Measurements from ENCODE around the gene DNER.

The DNER gene

GRCh38 chr2:229703909-229704630 lies 10.3 kb downstream of the DNER start:
- Histone ChIP-seq H3K36me3 (ENCODE audit: insufficient read depth, low read length) (no peaks in the 10 kb centered on the region), H3K9me3 (ENCODE audit: insufficient read depth, low read depth, low read length) (no peaks in the 10 kb centered on the region), H3K79me2 (ENCODE audit: insufficient read depth, low read length) (no peaks in the 10 kb centered on the region)

GRCh38 chr2:229701716-229702115 lies 12.6 kb downstream of the DNER start:
- H3K4me1 ChIP-seq (ENCODE audit: insufficient read depth, low read length, poor library complexity, severe bottlenecking), result no peaks in the 10 kb centered on the region
- H3K27me3 ChIP-seq (ENCODE audit: insufficient read depth, low read length, poor library complexity, severe bottlenecking), result no peaks in the 10 kb centered on the region
- H3F3A ChIP-seq (ENCODE audit: low read depth), result no peaks in the 10 kb centered on the region
- no peaks in the 10 kb centered on the region for H3K9me3 ChIP-seq (ENCODE audit: insufficient read depth, low read depth, low read length)
- no peaks in the 10 kb centered on the region for H4K20me1 ChIP-seq (ENCODE audit: insufficient read depth, low read length, poor library complexity, severe bottlenecking)
- H3K4me2 ChIP-seq (ENCODE audit: low read depth, low read length, poor library complexity, severe bottlenecking), result no peak overlapping the region
- H3K9me2 ChIP-seq (replicated peaks; ENCODE audit: low read depth, low read length), result no peaks in the 10 kb centered on the region
- H3K4me3 ChIP-seq (ENCODE audit: low read length, poor library complexity, severe bottlenecking), result no peak overlapping the region
- no peak overlapping the region for H3K9ac ChIP-seq (ENCODE audit: low read depth, low read length, poor library complexity, severe bottlenecking)
- H2AFZ ChIP-seq (ENCODE audit: low read length), result no peak overlapping the region
- no peaks in the 10 kb centered on the region for H3K79me2 ChIP-seq (ENCODE audit: insufficient read depth, low read length)
- TF ChIP-seq EZH2phosphoT487 (IDR thresholded peaks at IDR 0.05; ENCODE audit: borderline replicate concordance), result no peak
- no peak for TF ChIP-seq CTCF (conservative IDR thresholded peaks at IDR 0.05; ENCODE audit: low read length)
- H3K36me3 ChIP-seq (ENCODE audit: insufficient read depth, low read length), result no peaks in the 10 kb centered on the region

More at GRCh38 chr2:229703909-229704630, 10.3 kb downstream of the DNER start:
- no peak for TF ChIP-seq CTCF (conservative IDR thresholded peaks at IDR 0.05; ENCODE audit: low read length)
- TF ChIP-seq EZH2phosphoT487 (IDR thresholded peaks at IDR 0.05; ENCODE audit: borderline replicate concordance), result no peak
- no peaks in the 10 kb centered on the region for H3K9me2 ChIP-seq (replicated peaks; ENCODE audit: low read depth, low read length)
- H2AFZ ChIP-seq (ENCODE audit: low read length), result no peak overlapping the region
- H3K4me3 ChIP-seq (ENCODE audit: low read length, poor library complexity, severe bottlenecking), result no peak overlapping the region
- no peaks in the 10 kb centered on the region for H3K4me1 ChIP-seq (ENCODE audit: insufficient read depth, low read length, poor library complexity, severe bottlenecking)
- H3F3A ChIP-seq (ENCODE audit: low read depth), result no peaks in the 10 kb centered on the region
- no peak overlapping the region for H3K4me2 ChIP-seq (ENCODE audit: low read depth, low read length, poor library complexity, severe bottlenecking)
- no peak overlapping the region for H3K9ac ChIP-seq (ENCODE audit: low read depth, low read length, poor library complexity, severe bottlenecking)
- H3K27me3 ChIP-seq (ENCODE audit: insufficient read depth, low read length, poor library complexity, severe bottlenecking), result no peaks in the 10 kb centered on the region
- no peaks in the 10 kb centered on the region for H4K20me1 ChIP-seq (ENCODE audit: insufficient read depth, low read length, poor library complexity, severe bottlenecking)

- Histone ChIP-seq H3K79me2 (ENCODE audit: insufficient read depth, low read length) (no peaks in the 10 kb centered on the region), H3K9me3 (ENCODE audit: insufficient read depth, low read depth, low read length) (no peaks in the 10 kb centered on the region), H3F3A (ENCODE audit: low read depth) (no peaks in the 10 kb centered on the region), H3K4me1 (ENCODE audit: insufficient read depth, low read length, poor library complexity, severe bottlenecking) (no peaks in the 10 kb centered on the region), H3K27me3 (ENCODE audit: insufficient read depth, low read length, poor library complexity, severe bottlenecking) (no peaks in the 10 kb centered on the region), H3K4me2 (ENCODE audit: low read depth, low read length, poor library complexity, severe bottlenecking) (no peak overlapping the region), H3K36me3 (ENCODE audit: insufficient read depth, low read length) (no peaks in the 10 kb centered on the region), H3K9me2 (replicated peaks; ENCODE audit: low read depth, low read length) (no peaks in the 10 kb centered on the region), H3K4me3 (ENCODE audit: low read length, poor library complexity, severe bottlenecking) (no peak overlapping the region), H2AFZ (ENCODE audit: low read length) (no peak overlapping the region), H4K20me1 (ENCODE audit: insufficient read depth, low read length, poor library complexity, severe bottlenecking) (no peaks in the 10 kb centered on the region), H3K9ac (ENCODE audit: low read depth, low read length, poor library complexity, severe bottlenecking) (no peak overlapping the region)
- TF ChIP-seq CTCF (conservative IDR thresholded peaks at IDR 0.05; ENCODE audit: low read length) (no peak), EZH2phosphoT487 (IDR thresholded peaks at IDR 0.05; ENCODE audit: borderline replicate concordance) (no peak)
These were observed 13.3 kb downstream of the DNER start for GRCh38 chr2:229701062-229701461.

All from Loucy (cell line).